ENCODE results near the gene NRTN. TPM values are rescaled to one million over a fixed set of nuclear protein-coding genes. Genes with fewer than 3 reads are reported as not detected.

The NRTN gene
- polyA plus RNA-seq, 1 donor from 2014 or later: 0.62 TPM

- H3K27me3 ChIP-seq (ENCODE audit: insufficient read depth, low read depth, low read length): no peaks in the 10 kb centered on the region
- H4K20me1 ChIP-seq (ENCODE audit: insufficient read depth): no peaks in the 10 kb centered on the region
- no peak overlapping the region for H3K4me2 ChIP-seq (ENCODE audit: low read length)
- H3K79me2 ChIP-seq (replicated peaks; ENCODE audit: insufficient read depth, low read length): no peaks in the 10 kb centered on the region
- TF ChIP-seq MXI1 (conservative IDR thresholded peaks at IDR 0.05; ENCODE audit: poor library complexity, severe bottlenecking) (no peak), EZH2 (IDR thresholded peaks at IDR 0.05; ENCODE audit: borderline replicate concordance, insufficient read depth, low read length, poor library complexity, severe bottlenecking) (no peak), EP300 (conservative IDR thresholded peaks at IDR 0.05; ENCODE audit: poor library complexity, severe bottlenecking) (no peak), REST (IDR thresholded peaks at IDR 0.05; ENCODE audit: borderline replicate concordance) (no peak), RAD21 (conservative IDR thresholded peaks at IDR 0.05) (no peak), TAF1 (IDR thresholded peaks at IDR 0.05; ENCODE audit: low read depth) (no peak), POLR2AphosphoS5 (IDR thresholded peaks at IDR 0.05) (no peak), CTCF (IDR thresholded peaks at IDR 0.05; ENCODE audit: poor library complexity, severe bottlenecking) (no peak), SMC3 (conservative IDR thresholded peaks at IDR 0.05; ENCODE audit: poor library complexity) (no peak)
- H3K9me2 ChIP-seq (ENCODE audit: insufficient read depth, low read length): no peaks in the 10 kb centered on the region
- H3K36me3 ChIP-seq (ENCODE audit: insufficient read depth, low read length): no peaks in the 10 kb centered on the region
- H3K9ac ChIP-seq (ENCODE audit: low read length): no peak overlapping the region
- H2AFZ ChIP-seq (ENCODE audit: low read depth, low read length): no peak overlapping the region
- H3K9me3 ChIP-seq (ENCODE audit: low read length): no peaks in the 10 kb centered on the region
- H3K4me3 ChIP-seq (ENCODE audit: low read length): no peak overlapping the region
- H3K27ac ChIP-seq (ENCODE audit: low read length): no peak overlapping the region
- no peaks in the 10 kb centered on the region for H3F3A ChIP-seq (ENCODE audit: insufficient read depth, low read length, poor library complexity, severe bottlenecking)
Measured at GRCh38 chr19:5832527-5833216, 27.8 kb downstream of the NRTN start.

- no peaks in the 10 kb centered on the region for H3F3A ChIP-seq (ENCODE audit: insufficient read depth, low read length, poor library complexity, severe bottlenecking)
Measured at GRCh38 chr19:5837761-5838352, 33.0 kb downstream of the NRTN start.

More at GRCh38 chr19:5837761-5838352, 33.0 kb downstream of the NRTN start:
- no peaks in the 10 kb centered on the region for H3K9me2 ChIP-seq (ENCODE audit: insufficient read depth, low read length)
- H3K27me3 ChIP-seq (ENCODE audit: insufficient read depth, low read depth, low read length): no peaks in the 10 kb centered on the region
- H3K9me3 ChIP-seq (ENCODE audit: low read length): no peaks in the 10 kb centered on the region
- TF ChIP-seq SMC3 (conservative IDR thresholded peaks at IDR 0.05; ENCODE audit: poor library complexity) (no peak), REST (IDR thresholded peaks at IDR 0.05; ENCODE audit: borderline replicate concordance) (no peak), EZH2 (IDR thresholded peaks at IDR 0.05; ENCODE audit: borderline replicate concordance, insufficient read depth, low read length, poor library complexity, severe bottlenecking) (no peak), CTCF (IDR thresholded peaks at IDR 0.05; ENCODE audit: poor library complexity, severe bottlenecking) (no peak), POLR2AphosphoS5 (IDR thresholded peaks at IDR 0.05) (no peak), EP300 (conservative IDR thresholded peaks at IDR 0.05; ENCODE audit: poor library complexity, severe bottlenecking) (no peak), RAD21 (conservative IDR thresholded peaks at IDR 0.05) (no peak), MXI1 (conservative IDR thresholded peaks at IDR 0.05; ENCODE audit: poor library complexity, severe bottlenecking) (no peak), TAF1 (IDR thresholded peaks at IDR 0.05; ENCODE audit: low read depth) (no peak)
- H4K20me1 ChIP-seq (ENCODE audit: insufficient read depth): no peaks in the 10 kb centered on the region
- H3K36me3 ChIP-seq (ENCODE audit: insufficient read depth, low read length): no peaks in the 10 kb centered on the region
- H3K9ac ChIP-seq (ENCODE audit: low read length): no peak overlapping the region
- no peak overlapping the region for H3K4me2 ChIP-seq (ENCODE audit: low read length)
- H3K4me3 ChIP-seq (ENCODE audit: low read length): no peak overlapping the region
- H3K79me2 ChIP-seq (replicated peaks; ENCODE audit: insufficient read depth, low read length): no peaks in the 10 kb centered on the region
- H3K27ac ChIP-seq (ENCODE audit: low read length): no peak overlapping the region
- H2AFZ ChIP-seq (ENCODE audit: low read depth, low read length): no peak overlapping the region
